Stimulated activated CD8-positive, alpha-beta memory T cell treated with anti-CD3 and anti-CD28 coated beads, Interleukin-4, amount 100 ng/mL, for 48 hours (primary cell): ENCODE measurements around the gene TMEM140.

Experiments used
- DNase-seq: peaks from one replicate; pipeline ENCODE4 v3.0.0-alpha.2; 2020

TMEM140 gene

DNA sequence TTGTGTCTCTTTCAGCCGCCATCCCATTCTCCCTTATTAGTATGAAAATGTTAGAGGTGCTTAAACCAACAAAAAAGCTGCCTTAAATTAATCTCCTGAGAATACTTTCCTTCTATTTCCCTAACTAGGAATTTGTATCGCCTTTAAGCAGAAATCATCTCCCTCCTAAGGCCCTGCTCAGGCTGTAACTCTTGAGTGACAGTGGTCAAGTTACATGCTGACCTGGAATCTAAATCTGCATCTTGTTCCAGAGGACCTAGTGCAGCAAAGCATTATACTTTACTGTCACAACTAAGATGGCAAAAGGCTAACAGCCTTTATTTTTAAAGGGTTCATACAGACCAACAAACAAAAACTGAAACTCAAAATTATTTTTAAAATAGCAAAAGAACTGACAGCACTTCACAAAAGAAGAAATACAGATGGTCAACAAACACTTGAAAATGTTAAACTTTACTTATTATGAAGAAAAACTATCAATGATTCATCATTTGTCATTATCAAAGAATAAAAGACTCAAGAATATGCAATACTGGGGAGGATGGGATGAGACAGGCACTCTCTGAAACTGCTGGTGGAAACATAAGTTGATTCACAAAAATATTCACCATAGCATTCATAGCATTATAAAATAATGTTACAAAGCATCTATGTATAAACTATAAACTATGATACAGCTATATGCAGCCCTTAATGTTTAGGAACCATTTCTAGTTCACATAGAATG is 11.7 kb downstream of the TMEM140 start:
- DNase-seq = no peak

DNA sequence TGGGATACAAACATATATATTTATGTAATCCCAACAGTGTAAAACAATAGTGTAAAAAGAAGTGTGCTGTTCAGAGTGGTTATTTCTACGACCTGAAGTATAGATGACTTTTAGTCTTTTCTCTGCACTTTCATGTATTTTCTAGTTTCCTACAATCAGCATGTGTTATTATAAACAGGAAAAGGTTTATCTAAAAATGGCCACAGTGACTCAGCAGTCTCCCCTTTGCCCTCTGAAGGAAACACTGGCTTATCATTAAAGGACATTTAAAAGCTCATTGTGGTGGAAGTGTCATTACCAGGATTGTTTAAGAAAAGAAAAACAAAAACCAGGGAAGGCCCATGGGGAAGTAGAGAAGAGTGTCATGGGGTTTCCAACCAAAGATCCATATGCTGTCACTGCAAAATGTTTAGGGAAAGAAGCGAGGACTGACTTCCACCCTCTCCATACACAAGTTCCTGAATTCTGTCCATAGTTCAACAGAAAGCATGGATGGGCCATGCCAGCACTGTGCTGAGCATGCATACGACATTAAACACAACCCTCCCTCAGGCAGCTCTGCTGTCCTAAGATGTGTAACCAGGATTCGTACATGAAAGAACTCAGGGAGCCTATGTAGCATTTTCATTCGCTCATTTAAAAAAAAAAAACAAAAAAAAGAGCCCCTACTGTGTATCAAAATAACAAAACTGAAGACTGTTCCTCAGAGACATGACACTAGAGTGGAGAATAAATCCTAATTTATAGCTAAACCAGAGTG is 12.4 kb downstream of the TMEM140 start:
- DNase-seq = no peak

DNA sequence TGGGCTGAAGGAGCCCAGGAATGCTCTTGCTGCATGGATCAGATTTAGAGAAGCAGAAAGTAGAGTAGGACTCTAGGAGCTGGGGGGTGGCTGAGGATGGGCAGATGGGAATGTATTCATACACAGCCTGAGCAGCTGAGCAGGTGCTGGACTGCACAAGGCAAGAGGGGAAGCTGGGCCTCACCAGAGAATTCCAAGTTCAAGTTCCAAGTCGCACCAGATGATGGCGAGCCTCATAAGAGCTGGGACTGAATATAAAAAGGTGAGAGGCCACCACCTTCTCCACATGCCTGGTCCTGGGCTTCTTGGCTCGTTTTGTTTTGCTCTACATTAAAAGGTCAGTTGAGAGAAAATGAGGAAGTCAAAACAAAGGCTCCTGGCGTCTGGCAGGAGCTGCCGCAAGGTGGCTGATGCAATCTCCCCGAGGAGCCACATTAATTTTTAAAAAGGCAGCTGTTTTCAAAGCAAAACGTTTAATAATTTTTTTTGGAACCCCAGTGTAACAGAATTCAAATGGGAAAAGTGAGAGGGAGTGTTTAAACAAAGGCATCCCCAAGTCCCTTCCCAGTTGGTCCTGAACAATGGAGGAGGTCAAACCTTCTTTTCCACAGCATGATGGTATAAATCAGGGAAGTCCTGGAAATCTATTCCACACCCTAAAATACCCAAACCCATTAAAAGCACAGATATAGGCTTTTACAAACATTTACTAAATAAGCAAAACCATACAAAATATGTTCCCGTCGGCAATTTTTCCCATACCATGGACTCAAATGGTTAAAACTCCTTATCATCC is 13.2 kb downstream of the TMEM140 start:
- DNase-seq = no peak

DNA sequence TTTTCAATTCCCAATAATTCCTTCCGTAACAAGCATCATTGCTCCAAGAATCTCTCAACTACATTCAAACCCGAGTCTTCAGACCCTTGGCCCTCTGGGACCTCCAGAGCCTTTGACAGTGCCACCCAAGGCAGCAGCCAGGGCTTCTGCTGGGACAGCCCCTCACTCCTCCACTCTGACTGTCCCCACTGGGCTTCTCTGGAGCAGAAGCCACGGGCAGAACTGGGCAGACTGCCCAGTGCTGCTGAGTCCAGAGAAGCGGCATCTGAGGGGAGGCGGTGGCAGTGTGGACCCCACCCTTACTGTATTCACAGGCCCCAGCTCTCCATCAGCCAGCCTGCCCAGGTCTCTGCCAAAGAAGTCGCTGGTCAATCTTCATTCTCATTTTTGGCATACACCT is 13.8 kb downstream of the TMEM140 start:
- no peak for DNase-seq

DNA sequence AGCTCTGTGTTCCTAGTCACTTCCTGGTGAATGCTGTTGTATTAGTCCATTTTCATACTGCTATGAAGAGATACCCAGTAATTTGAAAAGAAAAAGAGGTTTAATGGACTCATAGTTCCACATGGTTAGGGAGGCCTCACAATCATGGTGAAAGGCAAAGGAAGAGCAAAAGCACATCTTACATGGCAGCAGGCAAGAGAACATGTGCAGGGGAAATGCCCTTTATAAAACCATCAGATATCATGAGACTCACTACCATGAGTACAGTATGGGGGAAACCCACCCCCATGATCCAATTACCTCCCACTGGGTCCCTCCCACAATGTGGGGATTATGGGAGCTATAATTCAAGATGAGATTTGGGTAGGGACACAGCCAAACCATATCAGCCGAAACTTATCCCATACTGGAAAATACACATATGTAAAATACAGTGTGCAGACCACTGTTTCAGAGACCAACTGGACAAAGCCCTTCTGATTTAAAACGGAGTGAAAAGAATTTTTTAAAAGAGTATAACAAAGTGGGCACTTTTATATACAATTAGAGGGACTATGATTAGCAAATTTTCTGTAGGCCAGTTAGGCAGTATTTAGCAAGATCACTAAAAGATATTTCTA is 14.6 kb downstream of the TMEM140 start:
- DNase-seq = no peak

DNA sequence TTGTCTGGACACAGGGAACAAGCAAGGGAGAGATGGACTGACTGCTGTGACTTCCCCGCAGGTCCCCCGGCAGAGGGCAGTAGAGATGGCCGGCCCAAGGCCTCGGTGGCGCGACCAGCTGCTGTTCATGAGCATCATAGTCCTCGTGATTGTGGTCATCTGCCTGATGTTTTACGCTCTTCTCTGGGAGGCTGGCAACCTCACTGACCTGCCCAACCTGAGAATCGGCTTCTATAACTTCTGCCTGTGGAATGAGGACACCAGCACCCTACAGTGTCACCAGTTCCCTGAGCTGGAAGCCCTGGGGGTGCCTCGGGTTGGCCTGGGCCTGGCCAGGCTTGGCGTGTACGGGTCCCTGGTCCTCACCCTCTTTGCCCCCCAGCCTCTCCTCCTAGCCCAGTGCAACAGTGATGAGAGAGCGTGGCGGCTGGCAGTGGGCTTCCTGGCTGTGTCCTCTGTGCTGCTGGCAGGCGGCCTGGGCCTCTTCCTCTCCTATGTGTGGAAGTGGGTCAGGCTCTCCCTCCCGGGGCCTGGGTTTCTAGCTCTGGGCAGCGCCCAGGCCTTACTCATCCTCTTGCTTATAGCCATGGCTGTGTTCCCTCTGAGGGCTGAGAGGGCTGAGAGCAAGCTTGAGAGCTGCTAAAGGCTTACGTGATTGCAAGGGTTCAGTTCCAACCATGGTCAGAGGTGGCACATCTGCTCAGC is 16.6 kb downstream of the TMEM140 start:
- peak; percentile 21 for DNase-seq

GRCh38 chr7:135165862-135166261 is 18.0 kb downstream of the TMEM140 start:
- no peak for DNase-seq

DNA sequence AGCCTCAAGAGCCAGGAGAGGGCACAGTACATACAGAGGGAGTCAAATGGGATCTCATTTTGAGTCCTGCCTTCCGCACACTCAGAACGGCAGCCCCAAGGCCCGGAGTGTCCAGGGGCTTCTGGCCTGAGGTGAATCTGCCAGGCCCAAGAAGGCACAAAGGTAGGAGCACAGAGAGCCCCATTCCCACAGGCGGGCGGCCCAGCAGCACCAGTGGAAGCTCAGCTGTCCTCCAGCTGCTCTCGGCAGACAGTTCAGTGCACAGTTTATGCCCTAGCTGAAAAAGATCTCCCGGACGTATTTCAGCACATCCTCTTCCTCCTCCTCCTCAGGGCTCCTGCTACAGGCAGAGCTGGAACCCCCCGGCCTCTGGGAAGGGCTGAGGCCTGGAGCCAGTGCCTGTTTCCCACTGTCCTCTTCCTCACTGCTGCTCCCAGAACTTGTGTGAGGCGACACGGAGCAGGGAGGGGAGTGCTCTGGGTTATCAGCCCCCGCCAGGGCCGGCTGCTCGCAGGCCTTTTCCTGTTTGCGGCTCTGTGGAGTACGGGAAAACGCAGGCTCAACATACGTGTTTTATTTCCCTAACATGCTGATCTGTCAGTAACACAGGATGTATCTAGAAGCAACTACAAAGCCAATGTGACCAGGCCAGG is 18.6 kb downstream of the TMEM140 start:
- DNase-seq = peak; percentile 14

- DNase-seq = no peak
Measured at GRCh38 chr7:135167365-135167917, 19.6 kb downstream of the TMEM140 start.

DNA sequence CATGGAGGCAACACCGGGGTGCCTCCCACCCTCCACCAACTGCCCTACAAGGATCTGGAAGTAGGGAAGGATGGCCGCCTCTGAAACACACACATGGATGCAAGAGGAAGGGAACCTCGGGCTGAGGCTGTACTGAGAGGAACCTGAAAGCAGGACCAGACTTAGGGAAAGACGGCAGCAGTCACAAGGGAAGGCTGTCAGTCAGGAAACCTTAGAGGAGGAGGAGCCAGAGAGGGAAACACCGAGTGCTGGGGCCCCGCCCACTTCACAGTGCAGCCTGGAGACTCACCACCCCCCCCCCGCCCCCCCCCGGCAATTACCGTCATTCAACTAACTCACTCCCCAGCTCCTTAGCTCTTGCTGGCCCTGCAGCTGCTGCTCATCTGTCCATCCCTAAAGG is 20.1 kb downstream of the TMEM140 start:
- DNase-seq = peak; percentile 46

DNA sequence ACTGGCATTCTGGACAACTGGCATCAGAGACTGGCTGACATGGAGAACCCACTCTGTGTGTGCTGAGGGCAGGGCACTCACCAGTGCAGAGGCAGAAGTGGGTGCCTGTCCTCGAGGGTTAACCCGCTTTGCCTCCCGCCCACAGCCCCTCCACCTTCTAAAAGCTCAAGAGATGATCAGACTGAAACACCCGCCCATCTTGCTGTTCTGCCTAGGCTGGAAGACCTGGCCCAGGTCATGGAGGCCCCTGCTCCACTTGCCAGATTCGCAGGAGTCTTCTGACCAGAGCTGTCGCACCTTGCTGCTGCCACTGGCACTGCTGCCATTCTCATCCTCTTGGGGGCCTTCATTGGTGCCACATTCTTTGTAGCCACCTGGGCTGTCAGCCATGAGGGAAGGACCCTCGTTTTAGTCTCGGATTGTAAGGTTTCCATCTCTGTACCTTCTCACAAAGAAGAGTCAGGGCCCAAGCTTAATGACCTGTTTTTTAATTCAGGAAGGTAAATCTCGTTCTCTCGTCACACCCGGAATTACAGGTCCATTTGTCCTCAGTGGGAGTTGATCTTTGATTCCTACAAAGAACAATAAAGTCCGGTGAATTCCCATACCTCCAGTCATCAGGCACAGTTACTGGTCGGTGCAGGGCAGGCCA is 20.7 kb downstream of the TMEM140 start:
- peak; percentile 24 for DNase-seq

GRCh38 chr7:135169141-135169963 is 21.5 kb downstream of the TMEM140 start:
- peak; percentile 82 for DNase-seq

GRCh38 chr7:135169964-135170273 is 22.0 kb downstream of the TMEM140 start:
- DNase-seq = no peak

DNA sequence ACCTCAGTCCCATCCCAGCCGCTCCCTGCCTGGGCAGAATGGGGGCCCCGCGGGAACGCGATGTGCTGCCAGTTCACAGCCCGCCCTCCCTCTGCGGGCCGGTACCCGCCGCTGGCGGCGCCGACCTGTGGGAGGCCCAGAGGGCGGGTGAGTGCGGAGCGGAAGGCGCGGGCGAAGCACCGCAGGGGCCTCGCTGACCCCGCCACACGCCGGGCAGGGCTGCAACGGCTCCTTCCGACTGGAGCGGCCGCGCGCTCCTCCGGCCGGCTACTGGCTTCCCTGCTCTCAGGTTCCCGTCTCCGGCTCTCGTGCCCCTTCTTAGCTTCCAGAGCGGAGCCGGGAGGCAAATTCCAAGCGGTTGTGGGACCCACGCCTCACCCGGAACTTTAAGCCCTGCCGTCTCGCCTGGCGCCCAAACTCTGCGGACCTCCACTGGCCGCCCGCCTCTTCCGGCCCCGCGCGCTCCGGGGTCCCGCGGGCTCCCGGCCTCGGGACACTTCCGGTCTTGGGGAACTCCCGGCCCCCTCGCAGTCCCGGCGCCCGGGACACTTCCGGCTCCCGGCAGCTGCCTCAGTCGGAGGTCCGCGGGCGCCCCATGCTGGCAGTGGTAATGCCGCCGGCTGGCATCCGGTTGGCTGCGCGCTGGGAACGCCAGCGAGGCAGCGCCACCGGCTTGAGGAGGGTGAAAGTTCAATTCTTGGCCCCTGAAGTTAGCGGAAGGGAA is 22.6 kb downstream of the TMEM140 start, which contains the start of gene CYREN:
Gene CYREN (minus strand): TSS at position 434 of the 724 bp plus-strand sequence. CDS start 1,785 bp downstream, outside the sequence.
- DNase-seq = peak; percentile 94

DNA sequence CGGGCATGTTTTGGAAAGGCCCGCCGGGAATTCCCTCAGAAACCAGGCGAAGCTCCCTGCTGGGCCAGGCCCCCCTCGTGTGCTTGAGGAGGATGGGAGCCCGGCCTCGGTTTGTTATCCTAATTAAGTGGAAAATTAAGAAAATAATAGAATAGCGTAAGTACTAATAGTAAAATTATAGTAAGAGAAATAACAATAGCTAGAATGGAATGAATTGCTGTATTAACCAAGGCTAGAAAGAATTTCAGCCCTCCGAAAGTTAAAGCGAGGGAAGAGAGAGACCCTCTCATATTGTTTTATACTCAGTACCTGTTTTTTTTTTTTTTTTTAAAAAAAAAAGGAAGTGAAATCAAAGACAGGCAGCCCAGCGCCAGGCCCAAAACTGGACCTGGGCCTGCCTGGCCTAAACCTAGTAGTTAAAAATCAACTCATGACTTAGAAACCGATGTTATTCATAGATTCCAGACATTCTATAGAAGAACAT is 23.2 kb downstream of the TMEM140 start:
- peak; percentile 14 for DNase-seq

DNA sequence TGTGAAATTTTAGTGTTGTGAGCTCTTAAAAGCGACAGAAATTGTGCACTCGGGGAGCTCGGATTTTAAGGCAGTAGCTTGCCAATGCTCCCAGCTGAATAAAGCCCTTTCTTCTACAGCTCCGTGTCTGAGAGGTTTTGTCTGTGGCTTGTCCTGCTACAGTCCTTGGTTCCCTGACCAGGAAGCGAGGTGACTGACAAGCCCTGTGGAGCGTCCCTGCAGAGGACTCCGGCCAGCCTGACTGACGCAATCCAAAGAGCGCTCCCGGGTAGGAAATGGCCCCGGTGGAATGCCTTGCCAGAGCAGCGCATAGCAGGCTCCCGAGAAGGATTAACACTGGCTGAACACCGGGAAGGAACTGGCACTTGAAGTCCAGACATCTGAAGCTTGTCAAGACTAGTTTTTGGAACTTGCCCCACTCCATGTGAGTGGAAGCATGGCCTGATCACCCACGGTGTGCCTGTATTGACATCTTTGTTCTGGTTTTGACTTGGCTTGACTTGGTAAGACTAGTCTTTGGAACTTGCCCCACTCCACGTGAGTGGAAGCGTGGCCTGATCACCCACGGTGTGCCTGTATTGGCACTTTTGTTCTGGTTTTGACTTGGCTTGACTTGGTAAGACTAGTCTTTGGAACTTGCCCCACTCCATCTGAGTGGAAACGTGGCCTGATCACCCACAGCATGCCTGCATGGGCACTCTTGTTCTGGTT is 23.9 kb downstream of the TMEM140 start:
- DNase-seq = peak; percentile 31

DNA sequence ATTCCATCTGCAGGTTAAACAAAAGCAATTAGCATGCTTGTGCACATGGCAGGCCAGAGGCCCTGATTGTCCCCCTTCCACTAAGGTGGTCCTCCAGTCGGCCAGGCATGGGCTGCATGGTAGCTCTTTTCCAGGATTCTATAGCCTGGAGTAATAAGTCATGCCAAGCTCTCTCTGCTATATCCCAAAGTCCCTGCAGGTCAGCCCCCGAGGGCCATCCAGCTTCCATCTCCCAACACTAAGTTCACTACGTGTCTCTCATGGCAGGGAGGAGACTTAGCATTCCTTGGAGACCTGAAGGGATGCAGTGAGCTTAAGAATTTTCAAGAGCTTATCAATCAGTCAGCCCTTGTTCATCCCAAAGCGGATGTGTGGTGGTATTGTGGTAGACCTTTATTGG is 26.0 kb downstream of the TMEM140 start:
- DNase-seq = peak; percentile 14

DNA sequence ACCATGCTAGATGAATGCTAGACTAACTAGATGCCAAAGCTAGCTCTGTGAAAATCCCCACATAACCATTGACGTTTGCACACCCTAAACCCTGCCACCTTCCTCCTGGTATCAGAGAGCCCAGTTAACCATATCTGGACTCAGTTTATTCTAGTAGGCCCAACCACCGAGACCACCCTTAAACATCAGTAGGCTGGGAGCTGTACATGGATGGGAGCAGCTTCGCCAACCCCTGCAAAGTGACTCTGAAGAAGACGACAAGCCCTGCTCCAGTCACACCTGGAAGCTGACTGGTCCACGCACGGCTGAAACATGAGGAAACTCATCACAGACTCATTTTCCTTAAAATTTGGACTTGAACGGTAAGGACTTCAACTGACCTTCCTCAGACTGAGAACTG is 27.1 kb downstream of the TMEM140 start:
- no peak for DNase-seq

DNA sequence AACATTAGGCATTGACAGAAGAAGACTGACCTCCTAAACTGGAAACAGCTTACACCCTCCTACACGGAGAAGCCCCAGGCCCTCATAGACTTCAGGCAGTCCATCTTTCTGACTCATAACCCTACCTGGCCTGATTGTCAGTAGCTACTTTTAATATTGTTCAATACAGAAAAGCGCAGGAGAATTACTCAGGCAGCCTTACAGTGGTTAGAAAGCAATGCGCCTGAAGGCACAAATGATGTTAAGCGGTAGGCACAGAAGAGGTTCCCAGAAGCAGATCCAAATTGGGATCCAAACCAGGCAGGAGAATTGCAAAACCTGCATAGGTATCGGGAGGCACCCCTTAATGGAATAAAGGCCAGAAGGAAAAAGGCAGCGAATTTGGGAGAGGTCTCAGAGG is 28.1 kb downstream of the TMEM140 start:
- DNase-seq = no peak
